ENCODE measurements around the gene STAC.

Gene STAC

GRCh38 chr3:36548712-36549111 is 168.4 kb downstream of the STAC start:
- Histone ChIP-seq H3K27me3 (no peaks in the 10 kb centered on the region), H3K27ac (no peak overlapping the region), H3K9me3 (no peaks in the 10 kb centered on the region), H3K4me1 (ENCODE audit: control insufficient read depth in 1 of 2, insufficient read depth in 1 of 2, low read depth in 1 of 2, low read length in 1 of 2) (no peaks in the 10 kb centered on the region), H3K4me3 (ENCODE audit: low read depth in 1 of 2, low read length in 1 of 2) (no peak overlapping the region), H3K36me3 (no peaks in the 10 kb centered on the region)
- no peak for TF ChIP-seq CTCF (IDR thresholded peaks at IDR 0.05)

GRCh38 chr3:36557021-36557707 is 176.9 kb downstream of the STAC start:
- no peaks in the 10 kb centered on the region for H3K36me3 ChIP-seq
- H3K27ac ChIP-seq, result no peak overlapping the region
- no peaks in the 10 kb centered on the region for H3K27me3 ChIP-seq
- H3K9me3 ChIP-seq, result no peaks in the 10 kb centered on the region
- no peaks in the 10 kb centered on the region for H3K4me1 ChIP-seq (ENCODE audit: control insufficient read depth in 1 of 2, insufficient read depth in 1 of 2, low read depth in 1 of 2, low read length in 1 of 2)
- no peak for TF ChIP-seq CTCF (IDR thresholded peaks at IDR 0.05)
- no peak overlapping the region for H3K4me3 ChIP-seq (ENCODE audit: low read depth in 1 of 2, low read length in 1 of 2)

GRCh38 chr3:36557708-36558421 is 177.6 kb downstream of the STAC start:
- Histone ChIP-seq H3K27me3 (no peaks in the 10 kb centered on the region), H3K27ac (no peak overlapping the region), H3K9me3 (no peaks in the 10 kb centered on the region), H3K4me3 (ENCODE audit: low read depth in 1 of 2, low read length in 1 of 2) (no peak overlapping the region), H3K4me1 (ENCODE audit: control insufficient read depth in 1 of 2, insufficient read depth in 1 of 2, low read depth in 1 of 2, low read length in 1 of 2) (no peaks in the 10 kb centered on the region), H3K36me3 (no peaks in the 10 kb centered on the region)
- no peak for TF ChIP-seq CTCF (IDR thresholded peaks at IDR 0.05)

- TF ChIP-seq CTCF (IDR thresholded peaks at IDR 0.05), result no peak
- Histone ChIP-seq H3K4me1 (ENCODE audit: control insufficient read depth in 1 of 2, insufficient read depth in 1 of 2, low read depth in 1 of 2, low read length in 1 of 2) (no peaks in the 10 kb centered on the region), H3K4me3 (ENCODE audit: low read depth in 1 of 2, low read length in 1 of 2) (no peak overlapping the region), H3K36me3 (no peaks in the 10 kb centered on the region), H3K27me3 (no peaks in the 10 kb centered on the region), H3K27ac (no peak overlapping the region), H3K9me3 (no peaks in the 10 kb centered on the region)
These were observed 178.7 kb downstream of the STAC start for GRCh38 chr3:36558961-36559360.

- Histone ChIP-seq H3K4me1 (ENCODE audit: control insufficient read depth in 1 of 2, insufficient read depth in 1 of 2, low read depth in 1 of 2, low read length in 1 of 2) (no peaks in the 10 kb centered on the region), H3K27ac (no peak overlapping the region), H3K36me3 (no peaks in the 10 kb centered on the region), H3K4me3 (ENCODE audit: low read depth in 1 of 2, low read length in 1 of 2) (no peak overlapping the region), H3K9me3 (no peaks in the 10 kb centered on the region), H3K27me3 (no peaks in the 10 kb centered on the region)
- TF ChIP-seq CTCF (IDR thresholded peaks at IDR 0.05), result no peak
These were observed 180.4 kb downstream of the STAC start for GRCh38 chr3:36560685-36561084.

All from neutrophil (primary cell).